OCI-LY3 (cell line): ENCODE data around the gene FHIP1B.
A peak's percentile ranks its signal among the peaks of the same experiment; 100 is the strongest.
"Not testable (repeated sequence)": the region's sequence is repeated elsewhere in the genome, so short reads cannot be mapped to it uniquely, and the experiment has no call there.

Source experiments
- H2AFZ ChIP-seq: fragments of 200-600, 300-600 bp; shearing (Covaris generic); 2 replicates; pipeline ENCODE4 v1.6.0; 2014; ENCODE audit warnings: antibody characterized with exemption, low read depth, low read length
- H3K27ac ChIP-seq: fragments of 200-600, 300-600 bp; sonication (generic); 2 replicates; pipeline ENCODE4 v1.5.1; 2014; ENCODE audit warnings: mild to moderate bottlenecking, low read length, moderate library complexity, mixed read lengths
- H3K27me3 ChIP-seq: fragments of 200-600, 300-600 bp; sonication (generic); 2 replicates; pipeline ENCODE4 v1.6.1; 2014; ENCODE audit warnings: low read depth, low read length, mixed read lengths
- H3K36me3 ChIP-seq: fragments of 200-600, 300-600 bp; sonication (generic); replicated peaks from 2 replicates; pipeline ENCODE3; 2014; ENCODE audit warnings: low read depth, low read length, mixed read lengths
- H3K4me1 ChIP-seq: fragments of 300-600, 200-600 bp; sonication (generic); 2 replicates; pipeline ENCODE4 v1.6.1; 2014; ENCODE audit warnings: low read length, mixed read lengths
- H3K4me2 ChIP-seq: fragments of 200-600, 300-600 bp; sonication (generic); 2 replicates; pipeline ENCODE4 v1.6.1; 2014; ENCODE audit warnings: low read length, mixed read lengths
- H3K4me3 ChIP-seq: fragments of 300-600, 200-600 bp; sonication (generic); 2 replicates; pipeline ENCODE4 v1.5.1; 2014; ENCODE audit warnings: antibody characterized with exemption, mild to moderate bottlenecking, low read length, moderate library complexity
- H3K79me2 ChIP-seq: fragments of 300-600, 200-600 bp; shearing (Covaris generic); 2 replicates; pipeline ENCODE4 v1.6.1; 2014; ENCODE audit warnings: mild to moderate bottlenecking, low read length, mixed read lengths
- H3K9ac ChIP-seq: fragments of 300-600, 200-600 bp; shearing (Covaris generic); 2 replicates; pipeline ENCODE4 v1.6.0; 2014; ENCODE audit warnings: mild to moderate bottlenecking, low read length, moderate library complexity
- H3K9me3 ChIP-seq: fragments of 200-600, 300-600 bp; shearing (Covaris generic); 2 replicates; pipeline ENCODE4 v1.6.1; 2014; ENCODE audit warnings: low read length, mixed read lengths; ENCODE audit not compliant: insufficient read depth
- H4K20me1 ChIP-seq: fragments of 200-600, 300-600 bp; sonication (generic); 2 replicates; pipeline ENCODE4 v1.6.1; 2016; ENCODE audit warnings: low read length, mixed read lengths; ENCODE audit not compliant: insufficient read depth
- EZH2phosphoT487 ChIP-seq: fragments of 200-600 bp; shearing (Covaris generic); IDR thresholded peaks from 2 replicates; pipeline ENCODE4 v1.6.1; 2018; ENCODE audit warnings: antibody characterized with exemption, mixed run types, low read depth
- TF ChIP-seq, protein P1 (sequence below): fragments of 200-600, 300-600 bp; sonication (generic); IDR thresholded peaks from 2 replicates; pipeline ENCODE4 v1.5.1; 2014; ENCODE audit warnings: antibody characterized with exemption, low read length, low read depth

The FHIP1B gene

DNA sequence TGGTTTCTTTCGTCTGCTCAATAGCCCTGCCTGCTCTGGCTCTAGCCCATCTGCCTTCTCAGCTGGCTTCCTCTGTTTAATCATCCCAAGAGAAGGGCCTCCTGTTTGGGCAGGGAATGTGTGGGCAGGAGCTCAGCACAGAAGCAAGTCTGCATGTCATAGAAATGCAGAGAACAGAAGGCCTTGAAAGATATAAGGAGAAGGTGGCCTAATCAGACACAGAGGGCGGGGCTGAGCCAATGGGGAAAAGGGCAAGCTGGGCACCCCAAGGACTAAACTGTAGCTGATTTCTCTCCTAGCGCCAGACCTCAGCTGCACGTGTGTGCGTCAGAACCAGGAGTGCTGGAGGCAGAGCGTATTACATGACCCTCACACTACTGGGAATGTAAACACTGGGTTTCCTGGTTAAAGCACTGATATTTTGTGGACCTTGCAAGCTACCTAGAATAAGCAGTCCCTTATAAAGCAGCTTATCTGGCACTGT lies 17.6 kb upstream of the FHIP1B start:
- H2AFZ ChIP-seq: no peak overlapping the region
- H3K79me2 ChIP-seq: no peaks in the 10 kb centered on the region
- H3K27ac ChIP-seq: no peak overlapping the region
- H4K20me1 ChIP-seq: no peaks in the 10 kb centered on the region
- H3K9me3 ChIP-seq: no peaks in the 10 kb centered on the region
- no peak for TF ChIP-seq EZH2phosphoT487
- TF ChIP-seq, protein P1, sequence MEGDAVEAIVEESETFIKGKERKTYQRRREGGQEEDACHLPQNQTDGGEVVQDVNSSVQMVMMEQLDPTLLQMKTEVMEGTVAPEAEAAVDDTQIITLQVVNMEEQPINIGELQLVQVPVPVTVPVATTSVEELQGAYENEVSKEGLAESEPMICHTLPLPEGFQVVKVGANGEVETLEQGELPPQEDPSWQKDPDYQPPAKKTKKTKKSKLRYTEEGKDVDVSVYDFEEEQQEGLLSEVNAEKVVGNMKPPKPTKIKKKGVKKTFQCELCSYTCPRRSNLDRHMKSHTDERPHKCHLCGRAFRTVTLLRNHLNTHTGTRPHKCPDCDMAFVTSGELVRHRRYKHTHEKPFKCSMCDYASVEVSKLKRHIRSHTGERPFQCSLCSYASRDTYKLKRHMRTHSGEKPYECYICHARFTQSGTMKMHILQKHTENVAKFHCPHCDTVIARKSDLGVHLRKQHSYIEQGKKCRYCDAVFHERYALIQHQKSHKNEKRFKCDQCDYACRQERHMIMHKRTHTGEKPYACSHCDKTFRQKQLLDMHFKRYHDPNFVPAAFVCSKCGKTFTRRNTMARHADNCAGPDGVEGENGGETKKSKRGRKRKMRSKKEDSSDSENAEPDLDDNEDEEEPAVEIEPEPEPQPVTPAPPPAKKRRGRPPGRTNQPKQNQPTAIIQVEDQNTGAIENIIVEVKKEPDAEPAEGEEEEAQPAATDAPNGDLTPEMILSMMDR: no peak
- H3K4me2 ChIP-seq: no peak overlapping the region
- no peak overlapping the region for H3K4me3 ChIP-seq
- peaks cover 13% of the 10 kb centered on the region for H3K27me3 ChIP-seq
- H3K36me3 ChIP-seq: no peaks in the 10 kb centered on the region
- no peaks in the 10 kb centered on the region for H3K4me1 ChIP-seq
- no peak overlapping the region for H3K9ac ChIP-seq

DNA sequence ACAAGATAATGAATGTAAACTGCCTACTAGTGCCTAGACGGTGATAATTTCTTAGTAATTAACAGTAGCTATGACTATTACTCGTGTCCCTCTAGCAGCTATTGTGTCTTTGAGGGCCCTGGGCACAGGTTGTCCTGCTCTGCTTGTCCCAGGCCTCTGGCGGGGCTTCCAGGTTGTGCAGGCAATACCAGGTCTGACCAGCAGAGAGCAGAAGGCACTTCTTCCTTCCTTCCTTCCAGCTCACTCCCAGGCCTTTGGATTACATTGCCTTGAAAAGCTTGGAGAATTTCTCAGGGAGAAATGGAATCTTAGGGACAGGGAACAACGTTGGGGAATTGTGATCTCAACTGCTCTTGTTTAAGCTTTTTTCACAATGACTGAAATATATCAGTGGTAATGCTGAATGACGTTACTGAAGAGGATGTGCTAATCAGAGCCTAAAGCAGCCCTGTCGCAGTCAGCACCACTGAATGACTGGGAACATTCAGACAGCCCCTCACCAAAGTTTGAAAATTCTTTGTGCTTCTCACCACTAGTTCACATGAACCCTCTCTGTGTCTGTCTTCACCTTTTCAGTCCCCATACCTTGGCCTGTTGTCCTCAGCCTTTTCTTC lies 16.8 kb upstream of the FHIP1B start:
- H3K79me2 ChIP-seq: no peaks in the 10 kb centered on the region
- no peak overlapping the region for H3K4me2 ChIP-seq
- H3K27ac ChIP-seq: no peak overlapping the region
- no peaks in the 10 kb centered on the region for H3K4me1 ChIP-seq
- H3K9ac ChIP-seq: no peak overlapping the region
- TF ChIP-seq, protein P1: peak; percentile 74
- no peak for TF ChIP-seq EZH2phosphoT487
- peaks cover 8% of the 10 kb centered on the region for H3K27me3 ChIP-seq
- H3K9me3 ChIP-seq: no peaks in the 10 kb centered on the region
- no peak overlapping the region for H3K4me3 ChIP-seq
- H3K36me3 ChIP-seq: no peaks in the 10 kb centered on the region
- no peaks in the 10 kb centered on the region for H4K20me1 ChIP-seq
- H2AFZ ChIP-seq: peak overlapping the region; percentile 15; the same call in 1 of the 2 replicates

DNA sequence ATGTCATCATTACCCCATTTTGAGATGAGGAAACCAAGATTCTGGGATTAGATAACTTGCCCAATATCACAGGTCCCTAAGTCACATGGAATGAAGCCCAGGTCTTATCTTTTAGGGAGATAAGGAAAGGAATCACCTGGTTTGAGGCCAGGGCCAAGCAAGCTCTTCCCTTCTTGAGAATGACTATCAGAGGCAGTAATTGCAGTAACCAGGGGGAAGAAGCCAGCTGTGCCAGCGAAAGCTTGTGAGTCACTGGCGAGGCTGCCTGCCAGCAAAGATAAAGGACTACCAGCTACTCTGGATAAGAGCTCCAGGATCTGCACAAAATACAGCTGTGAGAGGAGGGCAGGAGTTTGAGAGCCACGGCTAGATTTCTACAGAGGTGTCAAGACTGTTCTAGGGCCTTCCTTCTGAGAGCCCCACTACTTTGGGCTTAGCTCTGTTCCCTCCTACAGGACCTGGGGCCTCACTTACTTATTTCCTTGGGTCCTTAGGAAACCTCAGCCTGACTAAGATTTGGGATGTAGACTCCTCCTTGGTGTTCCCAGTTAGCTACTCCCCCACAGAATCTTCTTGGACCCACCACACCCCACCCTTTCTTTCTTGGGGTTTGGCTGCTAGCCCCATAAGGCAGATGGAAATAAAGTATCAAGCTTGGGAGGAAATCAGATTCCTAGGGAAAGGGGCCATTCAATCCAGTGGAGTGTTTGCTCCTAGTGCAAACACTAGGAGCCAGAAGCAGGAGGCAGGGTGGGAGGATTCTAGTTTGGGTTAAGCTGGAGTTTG lies 15.5 kb upstream of the FHIP1B start:
- H3K27me3 ChIP-seq: no peaks in the 10 kb centered on the region
- TF ChIP-seq EZH2phosphoT487: no peak

DNA sequence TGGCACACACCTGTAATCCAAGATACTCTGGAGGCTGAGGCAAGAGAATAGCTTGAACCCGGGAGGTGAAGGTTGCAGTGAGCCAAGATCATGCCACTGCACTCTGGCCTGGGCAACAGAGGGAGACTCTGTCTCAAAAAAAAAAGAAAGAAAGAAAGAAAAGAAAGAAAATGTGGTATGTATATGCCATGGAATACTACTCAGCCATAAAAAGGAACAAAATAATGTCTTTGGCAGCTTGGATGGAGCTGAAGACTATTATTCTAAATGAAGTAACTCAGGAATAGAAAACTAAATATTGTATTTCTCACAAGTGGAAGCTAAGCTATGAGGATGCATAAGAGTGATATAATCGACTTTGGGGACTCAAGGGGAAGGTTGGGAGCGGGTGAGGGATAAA lies 14.5 kb upstream of the FHIP1B start:
- H3K4me3 ChIP-seq, H3K27me3 ChIP-seq, H3K4me1 ChIP-seq, H3K79me2 ChIP-seq, H3K4me2 ChIP-seq, H3K36me3 ChIP-seq, H3K9ac ChIP-seq, H4K20me1 ChIP-seq, H2AFZ ChIP-seq, H3K9me3 ChIP-seq, H3K27ac ChIP-seq: not testable (repeated sequence)

More for the DNA sequence above, 15.5 kb upstream of the FHIP1B start:
- no peaks in the 10 kb centered on the region for H3K79me2 ChIP-seq
- H3K9ac ChIP-seq: no peak overlapping the region
- no peak overlapping the region for H3K4me3 ChIP-seq
- no peaks in the 10 kb centered on the region for H3K4me1 ChIP-seq
- H3K9me3 ChIP-seq: no peaks in the 10 kb centered on the region
- no peak overlapping the region for H2AFZ ChIP-seq
- H3K36me3 ChIP-seq: no peaks in the 10 kb centered on the region
- H3K4me2 ChIP-seq: no peak overlapping the region
- H3K27ac ChIP-seq: no peak overlapping the region
- no peaks in the 10 kb centered on the region for H4K20me1 ChIP-seq

DNA sequence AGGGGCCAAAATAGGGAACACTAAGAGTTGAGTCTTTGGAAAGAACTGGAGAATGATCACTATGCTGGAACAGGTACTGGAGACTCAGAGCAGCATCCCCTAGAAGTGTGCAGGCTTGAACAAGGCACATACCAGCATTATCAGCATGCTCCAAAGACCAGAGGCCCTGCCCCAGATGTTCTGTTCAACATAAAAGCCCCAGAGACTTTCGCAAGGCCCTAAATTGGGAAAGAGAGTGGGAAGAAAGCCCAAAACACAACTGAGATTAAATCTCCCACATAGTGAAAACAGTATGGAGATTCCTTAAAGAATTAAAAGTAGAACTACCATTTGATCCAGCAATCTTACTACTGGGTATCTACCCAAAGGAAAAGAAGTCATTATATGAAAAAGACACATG lies 13.8 kb upstream of the FHIP1B start:
- H3K9me3 ChIP-seq: no peaks in the 10 kb centered on the region
- no peaks in the 10 kb centered on the region for H3K79me2 ChIP-seq
- H3K27me3 ChIP-seq: 0 out of 2 replicates have a peak, but pooled peaks cover 3% of the 10 kb centered on the region
- H3K9ac ChIP-seq: no peak overlapping the region
- no peaks in the 10 kb centered on the region for H3K36me3 ChIP-seq
- TF ChIP-seq, protein P1: no peak
- TF ChIP-seq EZH2phosphoT487: no peak
- no peak overlapping the region for H3K4me3 ChIP-seq
- H3K4me2 ChIP-seq: no peak overlapping the region
- H3K27ac ChIP-seq: no peak overlapping the region
- H4K20me1 ChIP-seq: no peaks in the 10 kb centered on the region
- no peak overlapping the region for H2AFZ ChIP-seq
- H3K4me1 ChIP-seq: no peaks in the 10 kb centered on the region
